Liver (tissue), 9 donors: ENCODE results near the gene CDH24. TPM values are rescaled to one million over a fixed set of nuclear protein-coding genes. Genes with fewer than 3 reads are reported as not detected.

ENCODE experiments used
- DNase-seq: peaks from one replicate; pipeline ENCODE4 v3.0.0-alpha.2; 2017; ENCODE audit warnings: low spot score
- H3K27ac ChIP-seq, 2 donors: one replicate each; pipeline ENCODE4 v1.7.0; 2013; ENCODE audit warnings: inconsistent platforms in 2 of 2, low read length in 2 of 2, control low read depth in 1 of 2, low read depth in 1 of 2, mild to moderate bottlenecking in 1 of 2
- H3K27me3 ChIP-seq, 4 donors: one replicate each; pipeline versions ENCODE4 v1.6.1 to v1.7.0; 2013; ENCODE audit warnings: low read length in 3 of 4, inconsistent platforms in 1 of 4, mild to moderate bottlenecking in 1 of 4, moderate library complexity in 1 of 4; ENCODE audit not compliant: control insufficient read depth in 4 of 4, insufficient read depth in 4 of 4
- H3K36me3 ChIP-seq, 4 donors: one replicate each; pipeline versions ENCODE4 v1.6.1 to v1.7.0; 2013; ENCODE audit warnings: low read length in 3 of 4, mild to moderate bottlenecking in 3 of 4, low read depth in 1 of 4, moderate library complexity in 1 of 4; ENCODE audit not compliant: control insufficient read depth in 4 of 4, insufficient read depth in 3 of 4
- H3K4me1 ChIP-seq, 4 donors: one replicate each; pipeline versions ENCODE4 v1.6.1 to v1.7.0; 2013; ENCODE audit warnings: low read length in 3 of 4, mild to moderate bottlenecking in 3 of 4, moderate library complexity in 1 of 4; ENCODE audit not compliant: control insufficient read depth in 4 of 4, insufficient read depth in 4 of 4
- H3K4me3 ChIP-seq, 3 donors: one replicate each; pipeline versions ENCODE4 v1.6.1 to v1.7.0; 2013; ENCODE audit warnings: low read length in 3 of 3, control low read depth in 1 of 3, low read depth in 1 of 3, mild to moderate bottlenecking in 1 of 3
- H3K9ac ChIP-seq, 2 donors: one replicate each; pipeline ENCODE4 v1.7.0; 2013; ENCODE audit warnings: low read length in 2 of 2, mild to moderate bottlenecking in 2 of 2, moderate library complexity in 2 of 2, control low read depth in 1 of 2, low read depth in 1 of 2
- H3K9me3 ChIP-seq, 4 donors: one replicate each; pipeline versions ENCODE4 v1.6.1 to v1.7.0; 2013; ENCODE audit warnings: low read length in 3 of 4; ENCODE audit not compliant: control insufficient read depth in 4 of 4
- ATF3 ChIP-seq: IDR thresholded peaks from 2 replicates; pipeline ENCODE4 v1.6.1; 2016; ENCODE audit warnings: antibody characterized with exemption
- CTCF ChIP-seq: fragments of 150-350 bp; IDR thresholded peaks from 2 replicates; pipeline ENCODE4 v1.5.1; 2017; ENCODE audit warnings: improper control_type of control experiment, low read depth, low read length; ENCODE audit not compliant: missing input control
- EGR1 ChIP-seq, 2 donors: IDR thresholded peaks; 2 replicates each; pipeline ENCODE4 v1.6.1; 2016 to 2018; ENCODE audit warnings: antibody characterized with exemption in 2 of 2, low read depth in 2 of 2
- FOXA1 ChIP-seq: IDR thresholded peaks from 2 replicates; pipeline ENCODE4 v1.6.1; 2016; ENCODE audit warnings: antibody characterized with exemption
- FOXA2 ChIP-seq: IDR thresholded peaks from 2 replicates; pipeline ENCODE4 v1.6.1; 2016; ENCODE audit warnings: antibody characterized with exemption
- GABPA ChIP-seq, 2 donors: IDR thresholded peaks in 1 of 2; conservative IDR thresholded peaks in 1 of 2; 2 replicates each; pipeline ENCODE4 v1.6.1; 2016; ENCODE audit warnings: antibody characterized with exemption in 2 of 2, mild to moderate bottlenecking in 1 of 2, moderate library complexity in 1 of 2
- HNF4A ChIP-seq, 2 donors: conservative IDR thresholded peaks; 2 replicates each; pipeline ENCODE4 v1.6.1; 2016; ENCODE audit warnings: antibody characterized with exemption in 2 of 2, mild to moderate bottlenecking in 2 of 2
- HNF4G ChIP-seq: IDR thresholded peaks from 2 replicates; pipeline ENCODE4 v1.6.1; 2016; ENCODE audit warnings: antibody characterized with exemption
- JUND ChIP-seq, 2 donors: IDR thresholded peaks; 2 replicates each; pipeline ENCODE4 v1.6.1; 2016; ENCODE audit warnings: antibody characterized with exemption in 2 of 2
- MAX ChIP-seq: IDR thresholded peaks from 2 replicates; pipeline ENCODE4 v1.6.1; 2016; ENCODE audit warnings: antibody characterized with exemption
- NR2F2 ChIP-seq: IDR thresholded peaks from 2 replicates; pipeline ENCODE4 v1.6.1; 2016; ENCODE audit warnings: antibody characterized with exemption
- RAD21 ChIP-seq, 2 donors: IDR thresholded peaks; 2 replicates each; pipeline ENCODE4 v1.6.1; 2016; ENCODE audit warnings: antibody characterized with exemption in 2 of 2, mild to moderate bottlenecking in 2 of 2
- REST ChIP-seq: IDR thresholded peaks from 2 replicates; pipeline ENCODE4 v1.6.1; 2016; ENCODE audit warnings: antibody characterized with exemption, mild to moderate bottlenecking
- RXRA ChIP-seq, 2 donors: IDR thresholded peaks; 2 replicates each; pipeline ENCODE4 v1.6.1; 2017 to 2018; ENCODE audit warnings: antibody characterized with exemption in 2 of 2, mild to moderate bottlenecking in 1 of 2
- SP1 ChIP-seq: IDR thresholded peaks from 2 replicates; pipeline ENCODE4 v1.6.1; 2018; ENCODE audit warnings: antibody characterized with exemption, mild to moderate bottlenecking
- TAF1 ChIP-seq: conservative IDR thresholded peaks from 2 replicates; pipeline ENCODE4 v1.6.1; 2016; ENCODE audit warnings: antibody characterized with exemption, mild to moderate bottlenecking
- YY1 ChIP-seq: IDR thresholded peaks from 2 replicates; pipeline ENCODE4 v1.6.1; 2016; ENCODE audit warnings: antibody characterized with exemption, mild to moderate bottlenecking
- ZBTB33 ChIP-seq: IDR thresholded peaks from 2 replicates; pipeline ENCODE4 v1.6.1; 2016; ENCODE audit warnings: antibody characterized with exemption
- WGBS: extraction: QIAGEN DNeasy Blood & Tissue Kit; methylation state at CpG from one replicate; pipeline ENCODE4 v1.1.7; 2013; 5-methylcytosine and 5-hydroxymethylcytosine counted together
- polyA plus RNA-seq, 2 donors: library from polyadenylated mRNA; stranded (reverse) in 1 of 2; unstranded in 1 of 2; fragments of 200-250 nt in 1 of 2; fragments of >200 nt in 1 of 2; fragmentation: Nextera tagmentation in 1 of 2; extraction: Ambion mirVana in 1 of 2; gene quantifications; one replicate each; pipeline versions ENCODE4 v1.2.1 to v1.2.3, GENCODE V29; 2013 to 2015
- total RNA-seq, 2 donors: library from RNA; depleted of rRNA; stranded (reverse); fragments of >200 nt; gene quantifications; one replicate each; pipeline ENCODE4 v1.2.3, GENCODE V29; 2014
- donor health status: healthy.
- donor health status: healthy.
- donor health status: healthy.
- donor health status: healthy.
- donor health status: healthy.

The CDH24 gene
- total and polyA plus RNA-seq, 4 donors = 0.23 to 0.50 (median 0.38) TPM; not detected in 1

GRCh38 chr14:23104070-23104590, 46.8 kb upstream of the CDH24 start:
- H3K27me3 ChIP-seq = no peaks in the 10 kb centered on the region
- no peak overlapping the region for H3K27ac ChIP-seq
- no peaks in the 10 kb centered on the region for H3K9me3 ChIP-seq
- H3K4me1 ChIP-seq = peaks cover 0 to 2% (median under 1%) of the 10 kb centered on the region in 4 donors
- no peaks in the 10 kb centered on the region for H3K36me3 ChIP-seq
- H3K9ac ChIP-seq = no peak overlapping the region
- no peak overlapping the region for H3K4me3 ChIP-seq
- WGBS = 80% methylated on average over 6 of the region's 6 CpGs
- TF ChIP-seq RAD21 (IDR thresholded peaks at IDR 0.05) (no peak), HNF4A (conservative IDR thresholded peaks at IDR 0.05) (no peak), FOXA1 (no peak), GABPA (IDR thresholded peaks at IDR 0.05 in 1 of 2, conservative IDR thresholded peaks at IDR 0.05 in 1 of 2) (no peak), CTCF (no peak), REST (no peak), HNF4G (no peak), ZBTB33 (no peak), FOXA2 (no peak), JUND (IDR thresholded peaks at IDR 0.05) (no peak), ATF3 (no peak), MAX (no peak), TAF1 (no peak), YY1 (no peak), EGR1 (IDR thresholded peaks at IDR 0.05; ENCODE audit: low read depth in 2 of 2) (no peak), NR2F2 (no peak), RXRA (IDR thresholded peaks at IDR 0.05) (no peak), SP1 (no peak)
- no peak for DNase-seq
